GM23338 (cell line): ENCODE measurements around the gene DENND4B. TPM values are rescaled to one million over a fixed set of nuclear protein-coding genes. Genes with fewer than 3 reads are reported as not detected.

Source experiments
- ATAC-seq: fragments of 200-7000 bp; cut with Tn5 transposase; 3 replicates; pipeline ENCODE4 v1.9.1; 2020
- DNase-seq: peaks from one replicate; pipeline ENCODE4 v3.0.0-alpha.2; 2015; ENCODE audit warnings: low spot score
- H2AFZ ChIP-seq: fragments of 200-600 bp; sonication (generic); 2 replicates; pipeline ENCODE4 v1.8.0; 2016; ENCODE audit warnings: antibody characterized with exemption, mild to moderate bottlenecking, moderate library complexity
- H3F3A ChIP-seq: fragments of 200-600 bp; sonication (generic); replicated peaks from 2 replicates; pipeline ENCODE4 v1.8.0; 2017; ENCODE audit warnings: antibody characterized with exemption, mixed run types, low read depth
- H3K27ac ChIP-seq: fragments of 200-600 bp; sonication (generic); 2 replicates; pipeline ENCODE4 v1.6.1; 2016; ENCODE audit warnings: low read depth
- H3K27me3 ChIP-seq: fragments of 200-600 bp; sonication (generic); 2 replicates; pipeline ENCODE4 v1.8.0; 2016; ENCODE audit warnings: mild to moderate bottlenecking, mixed run types, moderate library complexity; ENCODE audit not compliant: insufficient read depth
- H3K36me3 ChIP-seq: fragments of 200-600 bp; sonication (generic); 2 replicates; pipeline ENCODE4 v1.8.0; 2016; ENCODE audit warnings: mild to moderate bottlenecking; ENCODE audit not compliant: insufficient read depth
- H3K4me1 ChIP-seq: fragments of 200-600 bp; sonication (generic); 2 replicates; pipeline ENCODE4 v1.8.0; 2016; ENCODE audit warnings: mild to moderate bottlenecking, moderate library complexity; ENCODE audit not compliant: insufficient read depth
- H3K4me2 ChIP-seq: fragments of 200-600 bp; sonication (generic); 2 replicates; pipeline ENCODE4 v1.7.1; 2017; ENCODE audit warnings: mixed run types
- H3K4me3 ChIP-seq: fragments of 200-600 bp; sonication (generic); 2 replicates; pipeline ENCODE4 v1.6.1; 2016; ENCODE audit warnings: mixed run types
- H3K79me2 ChIP-seq: fragments of 200-600 bp; sonication (generic); replicated peaks from 2 replicates; pipeline ENCODE4 v1.8.0; 2017; ENCODE audit warnings: mild to moderate bottlenecking; ENCODE audit not compliant: insufficient read depth
- H3K9me2 ChIP-seq: fragments of 200-600 bp; sonication (generic); 2 replicates; pipeline ENCODE4 v1.8.0; 2017; ENCODE audit not compliant: insufficient read depth
- H4K20me1 ChIP-seq: fragments of 200-600 bp; sonication (generic); replicated peaks from 2 replicates; pipeline ENCODE4 v1.8.0; 2017; ENCODE audit warnings: mild to moderate bottlenecking; ENCODE audit not compliant: insufficient read depth
- H3K27ac Mint-ChIP-seq: 2 replicates; pipeline ENCODE4 v1.8.0; 2020; ENCODE audit warnings: inconsistent platforms, mild to moderate bottlenecking, moderate library complexity, mixed read lengths
- H3K27me3 Mint-ChIP-seq: 3 replicates; pipeline ENCODE4 v1.8.0; 2022; ENCODE audit warnings: low read depth, mild to moderate bottlenecking, moderate library complexity, mixed read lengths, inconsistent platforms; ENCODE audit not compliant: insufficient read depth, poor library complexity
- H3K36me3 Mint-ChIP-seq: 3 replicates; pipeline ENCODE4 v1.8.0; 2021; ENCODE audit warnings: low read depth, mild to moderate bottlenecking, inconsistent platforms, moderate library complexity, mixed read lengths
- H3K4me1 Mint-ChIP-seq: 3 replicates; pipeline ENCODE4 v1.8.0; 2020; ENCODE audit warnings: mild to moderate bottlenecking, inconsistent platforms, mixed read lengths
- H3K4me3 Mint-ChIP-seq: 3 replicates; pipeline ENCODE4 v1.8.0; 2021; ENCODE audit warnings: moderate library complexity, mild to moderate bottlenecking, inconsistent platforms, mixed read lengths
- H3K9me3 Mint-ChIP-seq: 3 replicates; pipeline ENCODE4 v1.8.0; 2020; ENCODE audit warnings: moderate library complexity, mild to moderate bottlenecking, inconsistent platforms, mixed read lengths
- POLR2AphosphoS5 ChIP-seq: IDR thresholded peaks from 2 replicates; pipeline ENCODE4 v1.6.1; 2016; ENCODE audit warnings: antibody characterized with exemption, low read depth
- polyA plus RNA-seq: library from polyadenylated mRNA; unstranded; fragments of >200 nt; fragmentation: Nextera tagmentation; extraction: Ambion mirVana; gene quantifications from 2 replicates; pipeline ENCODE4 v1.2.1, GENCODE V29; 2016
- total RNA-seq: library from RNA; depleted of rRNA; stranded (reverse); fragments of >200 nt; shearing (Covaris generic); gene quantifications from 2 replicates; pipeline ENCODE4 v1.2.3, GENCODE V29; 2014
- TF ChIP-seq, protein P1 (sequence below): fragments of 250-450 bp; sonication (Bioruptor Pico); IDR thresholded peaks from 2 replicates; pipeline ENCODE4 v1.5.0; 2020; ENCODE audit warnings: mild to moderate bottlenecking, moderate library complexity
- TF ChIP-seq, protein P2 (sequence below), 2 experiments: fragments of 200-600 bp in 1 of 2; sonication (generic) in 1 of 2; conservative IDR thresholded peaks; 2 replicates each; pipeline versions ENCODE4 v1.5.1 to v1.6.1; 2016 to 2017; ENCODE audit warnings: antibody characterized with exemption in 2 of 2, low read depth in 2 of 2, mild to moderate bottlenecking in 2 of 2, moderate library complexity in 1 of 2
- TF ChIP-seq, protein P3 (sequence below): IDR thresholded peaks from 2 replicates; pipeline ENCODE4 v1.6.1; 2016; ENCODE audit warnings: antibody characterized with exemption

DENND4B gene
- total and polyA plus RNA-seq, 2 experiments from 2014 or later = 29.4 to 57.0 TPM

DNA sequence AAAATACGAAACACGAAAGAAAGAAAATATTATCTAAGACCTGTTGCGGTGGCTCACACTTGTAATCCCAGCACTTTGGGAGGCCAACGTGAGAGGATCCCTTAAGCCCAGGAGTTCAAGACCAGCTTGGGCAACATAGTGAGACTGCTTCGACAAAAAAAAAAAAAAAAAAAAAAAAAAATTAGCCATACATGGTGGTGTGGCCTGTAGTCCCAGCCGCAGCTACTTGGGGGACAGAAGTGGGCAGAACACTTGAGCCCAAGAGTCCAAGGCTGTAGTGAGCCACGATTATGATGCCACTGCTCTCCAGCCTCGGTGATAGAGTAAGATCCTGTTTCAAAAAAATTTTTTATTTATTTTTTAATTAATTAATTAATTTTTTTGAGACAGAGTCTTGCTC lies 41.1 kb upstream of the DENND4B start (continued):
- TF ChIP-seq, protein P1, sequence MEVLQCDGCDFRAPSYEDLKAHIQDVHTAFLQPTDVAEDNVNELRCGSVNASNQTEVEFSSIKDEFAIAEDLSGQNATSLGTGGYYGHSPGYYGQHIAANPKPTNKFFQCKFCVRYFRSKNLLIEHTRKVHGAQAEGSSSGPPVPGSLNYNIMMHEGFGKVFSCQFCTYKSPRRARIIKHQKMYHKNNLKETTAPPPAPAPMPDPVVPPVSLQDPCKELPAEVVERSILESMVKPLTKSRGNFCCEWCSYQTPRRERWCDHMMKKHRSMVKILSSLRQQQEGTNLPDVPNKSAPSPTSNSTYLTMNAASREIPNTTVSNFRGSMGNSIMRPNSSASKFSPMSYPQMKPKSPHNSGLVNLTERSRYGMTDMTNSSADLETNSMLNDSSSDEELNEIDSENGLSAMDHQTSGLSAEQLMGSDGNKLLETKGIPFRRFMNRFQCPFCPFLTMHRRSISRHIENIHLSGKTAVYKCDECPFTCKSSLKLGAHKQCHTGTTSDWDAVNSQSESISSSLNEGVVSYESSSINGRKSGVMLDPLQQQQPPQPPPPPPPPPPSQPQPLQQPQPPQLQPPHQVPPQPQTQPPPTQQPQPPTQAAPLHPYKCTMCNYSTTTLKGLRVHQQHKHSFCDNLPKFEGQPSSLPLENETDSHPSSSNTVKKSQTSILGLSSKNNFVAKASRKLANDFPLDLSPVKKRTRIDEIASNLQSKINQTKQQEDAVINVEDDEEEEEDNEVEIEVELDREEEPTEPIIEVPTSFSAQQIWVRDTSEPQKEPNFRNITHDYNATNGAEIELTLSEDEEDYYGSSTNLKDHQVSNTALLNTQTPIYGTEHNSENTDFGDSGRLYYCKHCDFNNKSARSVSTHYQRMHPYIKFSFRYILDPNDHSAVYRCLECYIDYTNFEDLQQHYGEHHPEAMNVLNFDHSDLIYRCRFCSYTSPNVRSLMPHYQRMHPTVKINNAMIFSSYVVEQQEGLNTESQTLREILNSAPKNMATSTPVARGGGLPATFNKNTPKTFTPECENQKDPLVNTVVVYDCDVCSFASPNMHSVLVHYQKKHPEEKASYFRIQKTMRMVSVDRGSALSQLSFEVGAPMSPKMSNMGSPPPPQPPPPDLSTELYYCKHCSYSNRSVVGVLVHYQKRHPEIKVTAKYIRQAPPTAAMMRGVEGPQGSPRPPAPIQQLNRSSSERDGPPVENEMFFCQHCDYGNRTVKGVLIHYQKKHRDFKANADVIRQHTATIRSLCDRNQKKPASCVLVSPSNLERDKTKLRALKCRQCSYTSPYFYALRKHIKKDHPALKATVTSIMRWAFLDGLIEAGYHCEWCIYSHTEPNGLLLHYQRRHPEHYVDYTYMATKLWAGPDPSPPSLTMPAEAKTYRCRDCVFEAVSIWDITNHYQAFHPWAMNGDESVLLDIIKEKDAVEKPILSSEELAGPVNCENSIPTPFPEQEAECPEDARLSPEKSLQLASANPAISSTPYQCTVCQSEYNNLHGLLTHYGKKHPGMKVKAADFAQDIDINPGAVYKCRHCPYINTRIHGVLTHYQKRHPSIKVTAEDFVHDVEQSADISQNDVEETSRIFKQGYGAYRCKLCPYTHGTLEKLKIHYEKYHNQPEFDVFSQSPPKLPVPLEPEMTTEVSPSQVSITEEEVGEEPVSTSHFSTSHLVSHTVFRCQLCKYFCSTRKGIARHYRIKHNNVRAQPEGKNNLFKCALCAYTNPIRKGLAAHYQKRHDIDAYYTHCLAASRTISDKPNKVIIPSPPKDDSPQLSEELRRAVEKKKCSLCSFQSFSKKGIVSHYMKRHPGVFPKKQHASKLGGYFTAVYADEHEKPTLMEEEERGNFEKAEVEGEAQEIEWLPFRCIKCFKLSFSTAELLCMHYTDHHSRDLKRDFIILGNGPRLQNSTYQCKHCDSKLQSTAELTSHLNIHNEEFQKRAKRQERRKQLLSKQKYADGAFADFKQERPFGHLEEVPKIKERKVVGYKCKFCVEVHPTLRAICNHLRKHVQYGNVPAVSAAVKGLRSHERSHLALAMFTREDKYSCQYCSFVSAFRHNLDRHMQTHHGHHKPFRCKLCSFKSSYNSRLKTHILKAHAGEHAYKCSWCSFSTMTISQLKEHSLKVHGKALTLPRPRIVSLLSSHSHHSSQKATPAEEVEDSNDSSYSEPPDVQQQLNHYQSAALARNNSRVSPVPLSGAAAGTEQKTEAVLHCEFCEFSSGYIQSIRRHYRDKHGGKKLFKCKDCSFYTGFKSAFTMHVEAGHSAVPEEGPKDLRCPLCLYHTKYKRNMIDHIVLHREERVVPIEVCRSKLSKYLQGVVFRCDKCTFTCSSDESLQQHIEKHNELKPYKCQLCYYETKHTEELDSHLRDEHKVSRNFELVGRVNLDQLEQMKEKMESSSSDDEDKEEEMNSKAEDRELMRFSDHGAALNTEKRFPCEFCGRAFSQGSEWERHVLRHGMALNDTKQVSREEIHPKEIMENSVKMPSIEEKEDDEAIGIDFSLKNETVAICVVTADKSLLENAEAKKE (CRISPR knock-in tag) = no peak
- TF ChIP-seq, protein P2, sequence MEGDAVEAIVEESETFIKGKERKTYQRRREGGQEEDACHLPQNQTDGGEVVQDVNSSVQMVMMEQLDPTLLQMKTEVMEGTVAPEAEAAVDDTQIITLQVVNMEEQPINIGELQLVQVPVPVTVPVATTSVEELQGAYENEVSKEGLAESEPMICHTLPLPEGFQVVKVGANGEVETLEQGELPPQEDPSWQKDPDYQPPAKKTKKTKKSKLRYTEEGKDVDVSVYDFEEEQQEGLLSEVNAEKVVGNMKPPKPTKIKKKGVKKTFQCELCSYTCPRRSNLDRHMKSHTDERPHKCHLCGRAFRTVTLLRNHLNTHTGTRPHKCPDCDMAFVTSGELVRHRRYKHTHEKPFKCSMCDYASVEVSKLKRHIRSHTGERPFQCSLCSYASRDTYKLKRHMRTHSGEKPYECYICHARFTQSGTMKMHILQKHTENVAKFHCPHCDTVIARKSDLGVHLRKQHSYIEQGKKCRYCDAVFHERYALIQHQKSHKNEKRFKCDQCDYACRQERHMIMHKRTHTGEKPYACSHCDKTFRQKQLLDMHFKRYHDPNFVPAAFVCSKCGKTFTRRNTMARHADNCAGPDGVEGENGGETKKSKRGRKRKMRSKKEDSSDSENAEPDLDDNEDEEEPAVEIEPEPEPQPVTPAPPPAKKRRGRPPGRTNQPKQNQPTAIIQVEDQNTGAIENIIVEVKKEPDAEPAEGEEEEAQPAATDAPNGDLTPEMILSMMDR (conservative IDR thresholded peaks at IDR 0.05; ENCODE audit: low read depth in 2 of 2) = no peak

DNA sequence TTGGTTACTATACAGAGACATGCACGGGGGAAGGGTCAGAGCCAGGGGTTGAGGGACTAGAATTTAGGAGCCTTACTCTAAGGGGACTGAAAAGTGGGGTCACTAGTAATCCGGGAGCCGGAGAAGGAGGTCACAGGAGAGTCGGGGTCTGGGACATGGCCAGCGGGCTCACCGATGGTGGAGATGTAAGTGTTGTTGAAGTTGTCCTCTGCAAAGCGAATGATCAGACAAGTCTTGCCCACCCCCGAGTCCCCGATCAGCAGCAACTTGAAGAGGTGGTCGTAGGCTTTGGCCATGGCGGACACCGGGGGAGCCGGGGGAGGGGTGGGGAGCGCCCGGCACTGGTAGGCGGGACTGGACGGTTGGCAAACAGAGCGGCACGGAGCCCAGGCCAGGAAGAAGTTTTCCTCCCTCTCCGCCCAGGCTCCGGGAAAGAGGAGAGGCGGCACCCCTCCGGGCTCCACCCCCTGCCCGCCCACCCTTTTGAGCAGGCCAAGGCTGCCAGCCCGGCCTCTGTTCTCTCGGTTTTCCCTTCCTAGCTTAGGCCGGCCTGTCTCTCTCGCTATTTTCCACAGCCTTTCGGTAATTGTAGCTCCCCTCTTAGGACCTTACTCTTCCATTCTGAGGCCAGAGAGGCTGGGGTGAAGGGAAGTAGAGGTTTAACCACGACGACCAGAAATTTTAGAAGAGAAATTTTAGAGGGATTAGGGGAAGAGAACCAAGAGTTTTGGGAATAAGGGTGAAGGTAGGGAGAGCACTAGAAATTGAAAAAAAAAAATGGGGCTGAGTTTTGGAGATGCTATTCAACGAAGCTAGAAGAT lies 39.6 kb upstream of the DENND4B start, which contains the start of gene RAB13:
TSS of gene RAB13 (minus strand) at position 399 of the 821 bp plus-strand sequence. CDS start at position 296, 103 bp downstream.
- peak; percentile 86 for ATAC-seq
- H3K27me3 ChIP-seq = no peaks in the 10 kb centered on the region
- TF ChIP-seq, protein P3, sequence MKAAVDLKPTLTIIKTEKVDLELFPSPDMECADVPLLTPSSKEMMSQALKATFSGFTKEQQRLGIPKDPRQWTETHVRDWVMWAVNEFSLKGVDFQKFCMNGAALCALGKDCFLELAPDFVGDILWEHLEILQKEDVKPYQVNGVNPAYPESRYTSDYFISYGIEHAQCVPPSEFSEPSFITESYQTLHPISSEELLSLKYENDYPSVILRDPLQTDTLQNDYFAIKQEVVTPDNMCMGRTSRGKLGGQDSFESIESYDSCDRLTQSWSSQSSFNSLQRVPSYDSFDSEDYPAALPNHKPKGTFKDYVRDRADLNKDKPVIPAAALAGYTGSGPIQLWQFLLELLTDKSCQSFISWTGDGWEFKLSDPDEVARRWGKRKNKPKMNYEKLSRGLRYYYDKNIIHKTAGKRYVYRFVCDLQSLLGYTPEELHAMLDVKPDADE = no peak
- TF ChIP-seq POLR2AphosphoS5 = peak; percentile 40; the same call in 1 of the 2 replicates
- Mint-ChIP-seq H3K9me3 (no peaks in the 10 kb centered on the region), H3K4me1 (peaks cover 20% of the 10 kb centered on the region), H3K27me3 (peaks cover 21% of the 10 kb centered on the region), H3K36me3 (peaks cover 41% of the 10 kb centered on the region), H3K27ac (peak within 1 kb of the TSS; percentile 94), H3K4me3 (peak within 1 kb of the TSS; percentile 92)
- H3K4me3 ChIP-seq = peak within 1 kb of the TSS; percentile 80
- H3K4me1 ChIP-seq = peaks cover 6% of the 10 kb centered on the region
- H4K20me1 ChIP-seq = peaks cover 8% of the 10 kb centered on the region
- peak; percentile 91 for DNase-seq
- H3K27ac ChIP-seq = peak within 1 kb of the TSS; percentile 83
- peaks cover 5% of the 10 kb centered on the region for H3F3A ChIP-seq
- no peaks in the 10 kb centered on the region for H3K9me2 ChIP-seq
- peaks cover 12% of the 10 kb centered on the region for H3K36me3 ChIP-seq
- peak within 1 kb of the TSS; percentile 85 for H3K4me2 ChIP-seq
- peak within 1 kb of the TSS; percentile 78; the same call in 1 of the 2 replicates for H2AFZ ChIP-seq
- H3K79me2 ChIP-seq = peaks cover 24% of the 10 kb centered on the region
